RWPE1 (cell line): Measurements from ENCODE around the gene LSM8.
"Not testable (repeated sequence)": the region's sequence is repeated elsewhere in the genome, so short reads cannot be mapped to it uniquely, and the experiment has no call there.

Source experiments
- CTCF ChIA-PET: fragments of 350-600 bp; sonication (Branson Sonifier 250); formaldehyde crosslinking; extraction: SDS; loops from one replicate; lab custom pipeline; 2021; lab: Yijun Ruan, JAX
- POLR2A ChIA-PET: fragments of 400-600 bp; formaldehyde crosslinking; extraction: SDS; loops from one replicate; lab custom pipeline; 2020; ENCODE audit warnings: antibody characterized with exemption; ENCODE audit not compliant: low non-redundant PET; lab: Yijun Ruan, JAX
- DNase-seq: peaks from one replicate; pipeline ENCODE4 v3.0.0; 2012; ENCODE audit warnings: low spot score
- H3K27ac ChIP-seq: fragments of 450-650 bp; 2 replicates; pipeline ENCODE4 v1.5.1; 2017
- TF ChIP-seq, protein P1 (sequence below): fragments of 450-650 bp; conservative IDR thresholded peaks from 2 replicates; pipeline ENCODE4 v1.5.1; 2017; ENCODE audit warnings: low read depth, mild to moderate bottlenecking

LSM8 gene

GRCh38 chr7:118183786-118184564 lies at the start of gene LSM8:
Gene LSM8 (plus strand): TSS chr7:118184164. CDS start chr7:118184224, 60 bp downstream.
- H3K27ac ChIP-seq = peak within 1 kb of the TSS; percentile 88
- CTCF ChIA-PET = no interaction called here
- POLR2A ChIA-PET = interaction anchor here (0.6 kb wide), 1 partner anchor 433 kb away, joined by 3 read pairs; no protein-coding TSS in a partner anchor
- DNase-seq = peak; percentile 94
- TF ChIP-seq, protein P1, sequence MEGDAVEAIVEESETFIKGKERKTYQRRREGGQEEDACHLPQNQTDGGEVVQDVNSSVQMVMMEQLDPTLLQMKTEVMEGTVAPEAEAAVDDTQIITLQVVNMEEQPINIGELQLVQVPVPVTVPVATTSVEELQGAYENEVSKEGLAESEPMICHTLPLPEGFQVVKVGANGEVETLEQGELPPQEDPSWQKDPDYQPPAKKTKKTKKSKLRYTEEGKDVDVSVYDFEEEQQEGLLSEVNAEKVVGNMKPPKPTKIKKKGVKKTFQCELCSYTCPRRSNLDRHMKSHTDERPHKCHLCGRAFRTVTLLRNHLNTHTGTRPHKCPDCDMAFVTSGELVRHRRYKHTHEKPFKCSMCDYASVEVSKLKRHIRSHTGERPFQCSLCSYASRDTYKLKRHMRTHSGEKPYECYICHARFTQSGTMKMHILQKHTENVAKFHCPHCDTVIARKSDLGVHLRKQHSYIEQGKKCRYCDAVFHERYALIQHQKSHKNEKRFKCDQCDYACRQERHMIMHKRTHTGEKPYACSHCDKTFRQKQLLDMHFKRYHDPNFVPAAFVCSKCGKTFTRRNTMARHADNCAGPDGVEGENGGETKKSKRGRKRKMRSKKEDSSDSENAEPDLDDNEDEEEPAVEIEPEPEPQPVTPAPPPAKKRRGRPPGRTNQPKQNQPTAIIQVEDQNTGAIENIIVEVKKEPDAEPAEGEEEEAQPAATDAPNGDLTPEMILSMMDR = no peak

GRCh38 chr7:118134420-118134819 lies 49.5 kb upstream of the LSM8 start:
- DNase-seq, POLR2A ChIA-PET, H3K27ac ChIP-seq, CTCF ChIA-PET: not testable (repeated sequence)

GRCh38 chr7:118140468-118140867 lies 43.5 kb upstream of the LSM8 start:
- H3K27ac ChIP-seq = no peak overlapping the region
- ChIA-PET CTCF (no interaction called here), POLR2A (no interaction called here)
- no peak for DNase-seq
- TF ChIP-seq, protein P1 = no peak

DNA sequence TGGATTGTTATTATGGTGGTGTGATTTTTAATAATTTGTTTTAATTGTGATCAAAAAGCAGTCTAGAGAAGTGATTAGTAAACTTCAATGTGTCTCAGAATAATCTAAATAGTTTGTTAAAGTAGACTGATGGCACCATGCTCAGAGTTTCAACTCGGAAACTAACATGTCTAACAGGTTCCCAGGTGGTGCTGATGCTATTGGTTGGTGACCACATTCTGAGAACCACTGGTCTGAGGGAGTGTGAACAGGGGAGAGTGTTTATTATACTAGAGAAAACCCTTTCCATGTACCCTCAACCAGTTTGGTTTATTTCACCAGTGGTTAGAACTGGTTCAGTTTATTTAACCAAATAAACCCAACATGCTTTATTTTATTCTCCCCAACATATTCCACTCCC lies 42.0 kb upstream of the LSM8 start:
- no peak overlapping the region for H3K27ac ChIP-seq
- ChIA-PET POLR2A (no interaction called here), CTCF (no interaction called here)
- DNase-seq = no peak
- TF ChIP-seq, protein P1 = no peak

DNA sequence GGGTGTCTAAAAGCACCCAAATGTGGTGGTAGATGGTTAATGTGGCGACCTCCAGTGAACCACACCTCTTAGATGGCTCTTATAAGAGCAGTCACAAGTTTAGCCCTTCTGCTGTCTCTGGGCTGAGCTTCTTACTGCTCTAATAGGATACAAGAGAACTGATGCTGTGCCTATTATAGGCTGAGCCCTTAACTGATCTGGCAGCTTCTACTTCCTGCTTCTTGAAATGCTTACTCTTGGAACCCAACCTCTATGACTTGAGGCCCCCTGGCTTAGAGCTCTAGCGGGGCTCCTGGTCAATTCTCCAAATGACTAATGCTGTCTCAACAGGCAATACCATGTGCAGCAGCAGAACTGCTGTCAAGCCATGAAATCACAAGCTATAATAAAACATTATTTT lies 35.0 kb upstream of the LSM8 start:
- ChIA-PET CTCF (interaction anchor here (1.1 kb wide), 1 partner anchor 398 kb away, joined by 4 read pairs; no protein-coding TSS in a partner anchor), POLR2A (no interaction called here)
- TF ChIP-seq, protein P1 = no peak
- H3K27ac ChIP-seq = no peak overlapping the region
- DNase-seq = no peak

DNA sequence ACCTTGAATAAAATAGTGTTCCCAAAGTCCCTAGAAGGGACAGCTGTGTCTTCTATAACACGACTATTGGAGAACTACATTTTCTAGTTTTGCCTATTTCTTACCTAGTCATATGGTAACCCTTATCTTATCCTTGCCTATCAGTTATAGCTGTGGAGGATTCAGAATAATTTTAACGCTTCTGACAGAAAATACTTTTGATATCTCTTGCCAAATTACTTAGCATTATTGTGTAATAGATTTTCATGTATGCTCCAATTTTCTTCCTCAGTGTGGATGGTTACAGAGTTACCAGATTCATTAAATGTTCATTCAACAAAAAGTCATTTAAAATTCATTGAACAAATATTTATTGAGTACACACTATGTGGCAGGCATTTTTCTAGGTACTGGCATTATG lies 34.6 kb upstream of the LSM8 start:
- POLR2A ChIA-PET = no interaction called here
- no peak for DNase-seq
- TF ChIP-seq, protein P1 = no peak
- CTCF ChIA-PET = no interaction called here
- H3K27ac ChIP-seq = no peak overlapping the region

DNA sequence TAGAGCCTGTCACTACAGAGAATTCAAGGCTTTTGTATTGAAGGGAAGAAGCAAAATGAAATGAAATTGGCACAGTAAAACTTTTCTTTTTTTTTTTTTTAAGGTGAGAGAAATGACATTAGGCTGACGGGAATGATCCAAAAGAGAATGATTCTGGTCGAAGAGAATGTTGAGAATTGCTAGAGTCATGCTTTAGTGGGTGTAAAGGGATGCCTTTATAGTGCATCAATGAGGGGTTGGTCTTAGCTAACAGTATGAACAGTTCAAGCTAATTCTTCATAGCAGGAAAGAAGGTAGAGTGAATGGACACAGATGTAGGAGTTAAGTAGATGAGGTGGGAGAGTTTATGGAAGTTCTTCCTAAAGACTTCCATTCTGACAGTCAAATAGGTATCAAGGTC lies 32.3 kb upstream of the LSM8 start:
- POLR2A ChIA-PET = no interaction called here
- TF ChIP-seq, protein P1 = no peak
- no peak for DNase-seq
- CTCF ChIA-PET = interaction anchor here (0.8 to 1.0 kb wide), 2 partner anchors 401 to 436 kb away, joined by 3 to 5 read pairs; no protein-coding TSS in a partner anchor
- H3K27ac ChIP-seq = no peak overlapping the region
